GM21423 (cell line): ENCODE measurements around the gene LYZL4.

Experiments used
- ATAC-seq: cut with Tn5 transposase; IDR thresholded peaks from one replicate; pipeline ENCODE4 v1.9.1; 2021; ENCODE audit warnings: mild to moderate bottlenecking, moderate library complexity; ENCODE audit not compliant: unreplicated experiment

Gene LYZL4, protein sequence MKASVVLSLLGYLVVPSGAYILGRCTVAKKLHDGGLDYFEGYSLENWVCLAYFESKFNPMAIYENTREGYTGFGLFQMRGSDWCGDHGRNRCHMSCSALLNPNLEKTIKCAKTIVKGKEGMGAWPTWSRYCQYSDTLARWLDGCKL

GRCh38 chr3:42410370-42411131, at the start of gene LYZL4:
TSS of gene LYZL4 (minus strand) at chr3:42410610. CDS start at chr3:42407251, 3,359 bp downstream.
- no peak for ATAC-seq

DNA sequence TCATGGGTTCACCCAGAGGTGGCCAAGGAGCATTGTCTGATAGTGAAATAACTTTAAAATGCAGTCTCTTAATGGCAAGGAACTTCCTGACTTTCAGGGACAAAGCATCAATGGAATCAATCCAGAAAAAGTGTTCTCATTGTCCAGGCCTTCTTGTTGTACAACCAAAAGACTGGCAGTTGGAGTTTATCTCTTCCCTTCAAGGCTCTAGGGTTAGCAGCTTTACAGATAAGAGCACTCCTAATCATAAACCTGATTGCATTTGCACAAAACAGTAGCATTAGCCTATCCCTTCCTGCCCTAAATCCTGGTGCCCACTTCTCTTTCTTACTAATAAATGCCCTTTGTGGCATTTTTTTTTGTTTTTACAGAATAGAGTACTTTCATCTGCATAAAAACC, 48.7 kb upstream of the LYZL4 start:
- ATAC-seq = no peak

DNA sequence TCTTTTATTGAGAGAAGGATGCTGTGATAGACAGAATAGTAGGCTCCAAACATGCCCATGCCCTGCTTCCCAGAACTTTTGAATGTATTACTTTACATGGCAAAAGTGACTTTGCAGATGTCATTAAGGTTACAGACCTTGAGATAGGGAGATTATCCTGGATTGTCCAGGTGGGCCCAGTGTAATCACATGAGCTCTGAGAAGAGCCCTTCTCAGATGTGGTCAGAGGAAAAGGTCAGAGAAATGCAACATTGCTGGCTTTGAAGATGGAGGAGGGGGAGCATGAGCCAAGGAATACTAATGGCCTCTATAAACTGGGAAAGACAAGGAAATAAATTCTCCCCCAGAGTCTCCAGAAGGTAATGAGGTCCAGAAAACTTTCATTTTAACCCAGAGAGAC, 45.8 kb upstream of the LYZL4 start:
- ATAC-seq = no peak

DNA sequence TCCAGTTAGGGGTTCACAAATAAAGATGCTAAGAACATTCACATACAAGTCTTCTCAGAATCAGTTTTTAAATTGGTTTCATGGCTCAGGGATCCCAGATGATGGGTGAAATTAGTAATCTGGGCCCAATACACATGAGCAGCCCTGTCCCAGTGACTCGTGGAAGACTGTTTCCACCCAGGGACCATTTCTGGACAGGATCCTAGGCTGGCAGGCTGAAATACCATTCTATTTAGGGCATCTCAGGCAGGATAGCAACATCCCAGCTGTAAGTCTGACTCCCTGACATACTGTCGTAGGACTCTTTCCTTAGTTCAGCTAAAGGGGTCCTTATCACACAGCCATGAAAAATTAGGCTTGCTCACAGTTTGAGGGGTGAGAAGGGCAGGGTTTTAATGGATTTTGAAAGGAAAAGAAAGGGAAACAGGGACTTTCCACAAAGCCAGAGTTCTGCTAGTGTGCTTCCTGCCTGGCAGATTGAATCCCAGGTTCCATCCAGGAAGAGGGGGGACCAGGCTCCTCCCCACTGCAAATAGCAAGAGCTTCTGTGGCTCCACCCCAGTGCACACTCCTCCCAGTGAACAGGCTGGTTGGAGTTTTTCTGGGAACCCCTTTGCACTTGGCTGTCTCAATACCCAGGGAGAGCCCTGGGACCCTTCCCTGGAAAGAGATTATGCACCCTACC, 41.3 kb upstream of the LYZL4 start:
- ATAC-seq = no peak

GRCh38 chr3:42451116-42451515, 40.7 kb upstream of the LYZL4 start:
- ATAC-seq = no peak

- ATAC-seq = no peak
These were observed 40.2 kb upstream of the LYZL4 start for GRCh38 chr3:42450567-42450966.

DNA sequence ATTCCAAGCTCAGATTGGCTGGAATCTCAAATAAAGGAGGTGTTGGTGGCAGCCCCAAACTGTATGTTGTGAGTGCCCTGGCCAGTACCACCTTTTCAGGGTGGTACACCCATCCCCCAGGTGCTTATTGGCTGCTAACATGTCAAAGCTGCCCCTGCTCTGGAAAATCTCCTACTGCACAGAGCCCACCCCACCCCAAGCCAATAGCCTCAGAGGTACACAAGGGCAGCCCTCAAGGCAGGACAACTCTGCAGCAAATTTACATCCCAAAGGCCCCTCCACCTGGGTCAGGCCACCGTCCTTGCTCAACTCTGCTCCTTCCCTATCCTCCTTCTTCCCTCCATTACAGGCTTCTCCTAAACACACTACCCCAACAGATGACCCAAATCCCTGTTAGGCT, 37.1 kb upstream of the LYZL4 start:
- ATAC-seq = no peak

- no peak for ATAC-seq
These were observed 36.0 kb upstream of the LYZL4 start for GRCh38 chr3:42446111-42447050.

DNA sequence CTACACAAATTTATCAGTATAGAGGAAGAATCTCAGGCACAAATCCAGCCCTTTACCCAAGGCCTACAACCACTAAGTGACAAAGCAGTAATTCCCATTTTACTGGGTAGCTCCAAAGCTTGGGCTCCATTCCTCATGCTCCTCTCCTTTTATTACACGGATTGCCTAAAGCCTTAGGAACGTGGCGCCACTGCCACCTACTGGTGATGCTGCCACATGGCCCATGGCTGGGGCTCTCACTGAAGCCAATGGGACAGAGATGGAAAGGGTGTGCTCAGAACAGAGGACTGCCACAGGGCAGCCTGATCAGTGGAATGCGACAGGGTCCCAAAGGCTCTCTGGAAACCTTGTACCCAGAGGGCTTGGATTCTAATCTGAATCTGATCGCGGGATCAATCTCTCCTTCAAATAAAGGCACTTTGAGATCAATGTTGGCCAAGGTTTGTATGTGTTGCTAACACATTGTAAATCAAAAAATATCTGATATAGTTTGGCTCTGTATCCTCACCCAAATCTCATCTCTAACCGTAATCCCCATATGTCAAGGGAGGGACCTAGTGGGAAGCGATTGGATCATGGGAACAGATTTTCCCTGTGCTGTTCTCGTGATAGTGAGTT, 33.5 kb upstream of the LYZL4 start:
- peak; percentile 73 for ATAC-seq

- no peak for ATAC-seq
These were observed 32.9 kb upstream of the LYZL4 start for GRCh38 chr3:42443292-42443691.

DNA sequence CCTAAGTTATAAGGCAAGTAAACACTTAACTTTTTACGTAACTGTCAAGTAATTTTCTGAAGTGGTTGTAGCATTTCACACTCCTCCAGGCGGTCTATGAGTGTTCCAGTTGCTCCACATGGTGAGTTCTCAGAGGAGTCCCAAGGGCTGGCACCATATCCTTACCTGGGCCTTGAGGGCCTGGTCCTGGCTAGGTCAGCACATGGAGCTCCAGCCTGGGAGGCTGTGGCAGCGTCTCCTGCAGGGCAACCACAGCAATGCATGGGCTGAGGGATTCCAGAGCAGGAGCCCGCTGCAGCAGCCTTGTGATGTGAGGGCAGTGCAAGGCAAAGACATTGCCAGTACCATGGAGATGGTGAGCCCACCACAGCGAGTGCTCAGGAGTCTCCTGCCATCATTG, 32.2 kb upstream of the LYZL4 start:
- ATAC-seq = no peak

DNA sequence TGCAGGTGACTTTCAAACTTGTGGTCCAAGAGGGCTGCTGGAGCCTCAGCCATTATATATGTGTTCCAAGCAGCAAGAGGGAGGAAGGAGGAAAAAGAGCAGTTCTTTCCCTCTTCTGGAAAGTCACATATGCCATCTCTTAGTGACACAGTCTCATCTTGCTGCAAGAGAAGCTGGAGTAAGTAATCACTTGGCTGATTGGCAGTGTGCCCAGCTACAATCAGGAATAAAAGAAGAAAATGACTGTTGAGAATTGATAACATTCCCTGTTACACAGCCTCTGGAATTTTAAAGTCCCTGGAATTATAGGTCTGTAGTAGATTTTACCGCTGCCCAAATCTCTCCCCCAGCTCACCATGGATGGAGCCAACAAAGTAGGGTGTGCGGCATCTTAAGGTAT, 31.4 kb upstream of the LYZL4 start:
- no peak for ATAC-seq

DNA sequence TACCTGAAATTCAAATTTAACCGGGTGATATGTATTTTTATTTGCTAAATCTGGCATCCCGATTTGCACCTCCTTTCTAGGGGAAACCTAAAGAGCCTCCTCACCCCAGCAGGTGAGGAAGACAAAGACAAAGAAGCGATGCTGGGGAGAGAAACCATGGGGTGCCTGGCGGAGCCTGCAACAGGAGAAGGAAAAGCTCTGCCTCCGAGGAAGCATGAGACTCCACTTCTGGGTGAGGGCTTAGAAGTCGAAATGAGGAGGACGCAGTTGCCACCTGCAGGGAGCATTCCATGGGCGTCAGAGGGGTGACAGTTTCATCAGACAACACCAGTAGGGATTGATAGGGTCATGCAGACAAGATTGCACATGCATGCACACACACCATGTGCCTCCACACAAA, 30.5 kb upstream of the LYZL4 start:
- ATAC-seq = no peak

GRCh38 chr3:42439261-42440115, 29.1 kb upstream of the LYZL4 start:
- no peak for ATAC-seq

GRCh38 chr3:42438758-42439157, 28.3 kb upstream of the LYZL4 start:
- no peak for ATAC-seq

GRCh38 chr3:42438193-42438592, 27.8 kb upstream of the LYZL4 start:
- no peak for ATAC-seq

DNA sequence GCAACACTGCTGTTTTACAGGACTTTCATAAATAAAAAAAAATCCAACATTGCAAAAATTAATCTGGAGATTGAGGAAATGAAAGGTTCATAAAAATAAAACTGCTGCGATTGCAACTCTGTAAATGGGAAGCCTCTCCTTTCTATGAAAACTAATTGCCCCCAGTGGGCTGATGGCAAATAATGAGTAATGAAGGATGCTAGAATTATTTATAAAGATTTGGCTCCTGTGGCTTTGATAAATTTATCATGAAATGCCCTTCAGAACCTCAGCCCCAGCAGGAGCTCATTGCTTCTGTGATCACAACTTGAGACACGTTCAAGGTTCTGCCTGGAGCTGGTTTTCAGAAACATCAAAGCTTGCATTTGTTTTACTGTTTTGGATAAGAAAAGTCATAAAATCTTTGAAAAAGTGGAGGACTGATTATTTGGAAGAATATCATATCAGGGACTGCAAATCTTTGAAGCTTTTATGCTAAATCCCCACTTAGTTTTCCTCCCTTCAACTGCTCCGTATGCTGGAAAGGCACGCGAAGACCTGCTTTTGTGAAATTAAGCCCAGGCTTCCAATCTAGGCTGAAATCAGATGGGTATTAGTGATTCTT, 24.5 kb upstream of the LYZL4 start:
- no peak for ATAC-seq

- ATAC-seq = no peak
These were observed 22.1 kb upstream of the LYZL4 start for GRCh38 chr3:42432485-42432884.

DNA sequence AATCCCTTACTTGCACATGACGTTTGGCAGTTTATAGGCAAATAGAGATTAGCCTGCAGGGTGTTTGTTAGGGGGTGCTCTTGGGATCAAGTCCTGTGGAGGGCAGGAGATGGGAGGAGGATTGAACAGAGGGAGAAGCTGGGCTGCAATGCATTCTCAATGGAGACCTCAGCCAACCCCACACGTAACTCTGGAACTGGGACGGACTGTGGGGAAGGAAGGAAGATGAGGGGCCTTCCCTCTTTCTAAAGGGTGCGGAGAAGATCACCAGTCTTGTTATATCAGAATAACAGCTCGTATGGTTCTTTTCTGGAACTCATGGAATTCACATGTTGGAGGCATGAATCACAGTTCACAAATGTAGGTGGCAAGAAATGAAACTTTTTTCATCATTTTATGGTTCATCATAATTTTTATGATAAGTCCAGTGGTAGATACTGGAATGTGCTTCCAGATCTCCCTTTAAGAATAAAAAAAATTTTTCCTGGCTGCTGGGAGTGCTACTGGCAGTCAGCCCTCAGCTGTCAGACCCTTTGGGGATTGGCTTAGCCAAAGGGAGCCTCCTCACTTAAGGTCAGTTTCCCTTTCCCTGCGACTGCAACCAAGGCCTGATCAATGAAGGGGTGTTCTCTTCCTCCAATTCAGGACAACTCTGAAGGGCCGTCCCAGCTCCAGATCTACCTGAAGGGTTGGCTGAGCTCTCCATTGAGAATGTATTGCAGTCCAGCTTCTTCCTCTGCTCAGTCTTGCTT, 20.5 kb upstream of the LYZL4 start:
- ATAC-seq = no peak
